Measurements from ENCODE around the gene PPP1R9B.

Gene PPP1R9B

GRCh38 chr17:50174444-50174843, 24.0 kb upstream of the PPP1R9B start:
- ATAC-seq (ENCODE audit: low read depth) (no peak), DNase-seq (ENCODE audit: low spot score) (no peak)
- Histone ChIP-seq H3K27me3 (ENCODE audit: insufficient read depth, poor library complexity, severe bottlenecking) (no peaks in the 10 kb centered on the region), H3K4me1 (ENCODE audit: insufficient read depth, poor library complexity, severe bottlenecking) (peaks cover 15% of the 10 kb centered on the region), H3K27ac (ENCODE audit: poor library complexity, severe bottlenecking) (no peak overlapping the region), H3K4me3 (ENCODE audit: severe bottlenecking) (no peak overlapping the region), H3K36me3 (ENCODE audit: low read depth) (no peaks in the 10 kb centered on the region), H3K9me3 (ENCODE audit: severe bottlenecking) (no peaks in the 10 kb centered on the region)
- TF ChIP-seq CTCF (IDR thresholded peaks at IDR 0.05; ENCODE audit: poor library complexity, severe bottlenecking): no peak

- Histone ChIP-seq H3K36me3 (ENCODE audit: low read depth) (no peaks in the 10 kb centered on the region), H3K9me3 (ENCODE audit: severe bottlenecking) (no peaks in the 10 kb centered on the region), H3K4me1 (ENCODE audit: insufficient read depth, poor library complexity, severe bottlenecking) (peaks cover 8% of the 10 kb centered on the region), H3K4me3 (ENCODE audit: severe bottlenecking) (no peak overlapping the region), H3K27ac (ENCODE audit: poor library complexity, severe bottlenecking) (no peak overlapping the region), H3K27me3 (ENCODE audit: insufficient read depth, poor library complexity, severe bottlenecking) (no peaks in the 10 kb centered on the region)
- DNase-seq (ENCODE audit: low spot score): no peak
- TF ChIP-seq CTCF (IDR thresholded peaks at IDR 0.05; ENCODE audit: poor library complexity, severe bottlenecking): no peak
- no peak for ATAC-seq (ENCODE audit: low read depth)
These were observed 23.0 kb upstream of the PPP1R9B start for GRCh38 chr17:50173335-50173941.

- TF ChIP-seq CTCF (IDR thresholded peaks at IDR 0.05; ENCODE audit: poor library complexity, severe bottlenecking): no peak
- no peak for DNase-seq (ENCODE audit: low spot score)
- H3K27me3 ChIP-seq (ENCODE audit: insufficient read depth, poor library complexity, severe bottlenecking): no peaks in the 10 kb centered on the region
- peaks cover 3% of the 10 kb centered on the region for H3K4me1 ChIP-seq (ENCODE audit: insufficient read depth, poor library complexity, severe bottlenecking)
- no peaks in the 10 kb centered on the region for H3K9me3 ChIP-seq (ENCODE audit: severe bottlenecking)
- no peaks in the 10 kb centered on the region for H3K36me3 ChIP-seq (ENCODE audit: low read depth)
- H3K4me3 ChIP-seq (ENCODE audit: severe bottlenecking): no peak overlapping the region
- H3K27ac ChIP-seq (ENCODE audit: poor library complexity, severe bottlenecking): no peak overlapping the region
- ATAC-seq (ENCODE audit: low read depth): no peak
These were observed 22.5 kb upstream of the PPP1R9B start for GRCh38 chr17:50172936-50173334.

- Histone ChIP-seq H3K27me3 (ENCODE audit: insufficient read depth, poor library complexity, severe bottlenecking) (no peaks in the 10 kb centered on the region), H3K27ac (ENCODE audit: poor library complexity, severe bottlenecking) (no peak overlapping the region), H3K36me3 (ENCODE audit: low read depth) (no peaks in the 10 kb centered on the region), H3K4me1 (ENCODE audit: insufficient read depth, poor library complexity, severe bottlenecking) (no peaks in the 10 kb centered on the region), H3K9me3 (ENCODE audit: severe bottlenecking) (no peaks in the 10 kb centered on the region), H3K4me3 (ENCODE audit: severe bottlenecking) (no peak overlapping the region)
- no peak for TF ChIP-seq CTCF (IDR thresholded peaks at IDR 0.05; ENCODE audit: poor library complexity, severe bottlenecking)
- ATAC-seq (ENCODE audit: low read depth): no peak
- DNase-seq (ENCODE audit: low spot score): no peak
These were observed 21.7 kb upstream of the PPP1R9B start for GRCh38 chr17:50172130-50172529.

- ATAC-seq (ENCODE audit: low read depth): no peak
- H3K9me3 ChIP-seq (ENCODE audit: severe bottlenecking): no peaks in the 10 kb centered on the region
- TF ChIP-seq CTCF (IDR thresholded peaks at IDR 0.05; ENCODE audit: poor library complexity, severe bottlenecking): no peak
- H3K4me1 ChIP-seq (ENCODE audit: insufficient read depth, poor library complexity, severe bottlenecking): no peaks in the 10 kb centered on the region
- no peak overlapping the region for H3K27ac ChIP-seq (ENCODE audit: poor library complexity, severe bottlenecking)
- H3K27me3 ChIP-seq (ENCODE audit: insufficient read depth, poor library complexity, severe bottlenecking): no peaks in the 10 kb centered on the region
- no peaks in the 10 kb centered on the region for H3K36me3 ChIP-seq (ENCODE audit: low read depth)
- H3K4me3 ChIP-seq (ENCODE audit: severe bottlenecking): no peak overlapping the region
- no peak for DNase-seq (ENCODE audit: low spot score)
These were observed 21.0 kb upstream of the PPP1R9B start for GRCh38 chr17:50171371-50172071.

Measured in RWPE2 (cell line).